MCF 10A (cell line): Measurements from ENCODE around the gene POLR3H. TPM values are rescaled to one million over a fixed set of nuclear protein-coding genes. Genes with fewer than 3 reads are reported as not detected.

Experiments used
- BruUV-seq: library from RNA; stranded (reverse); fragments of 400-500 nt; replicated peaks from 2 replicates; lab custom pipeline; 2021; lab: Mats Ljungman, UMichigan
- CTCF ChIA-PET: fragments of 300-600 bp; sonication (Branson Sonifier 250); formaldehyde crosslinking; extraction: SDS; loops from one replicate; lab custom pipeline; 2021; ENCODE audit warnings: antibody characterized with exemption, inconsistent platforms; lab: Yijun Ruan, JAX
- POLR2A ChIA-PET: fragments of 300-600, 350-650 bp; sonication (Branson Sonifier 250); formaldehyde crosslinking; extraction: SDS; loops from one replicate; lab custom pipeline; 2020; ENCODE audit warnings: antibody characterized with exemption, inconsistent platforms; lab: Yijun Ruan, JAX
- DNase-seq: peaks from one replicate; pipeline ENCODE4 v3.0.0-alpha.2; 2018; ENCODE audit not compliant: unreplicated experiment
- H3K27ac Mint-ChIP-seq: one replicate; pipeline ENCODE4 v1.8.0; 2022; ENCODE audit warnings: mild to moderate bottlenecking, low read depth, mixed read lengths; ENCODE audit not compliant: unreplicated experiment
- H3K27me3 Mint-ChIP-seq: one replicate; pipeline ENCODE4 v1.8.0; 2022; ENCODE audit warnings: mixed read lengths; ENCODE audit not compliant: insufficient read depth, unreplicated experiment
- H3K36me3 Mint-ChIP-seq: one replicate; pipeline ENCODE4 v1.8.0; 2022; ENCODE audit warnings: mild to moderate bottlenecking, moderate library complexity, mixed read lengths; ENCODE audit not compliant: insufficient read depth, unreplicated experiment
- H3K4me1 Mint-ChIP-seq: one replicate; pipeline ENCODE4 v1.8.0; 2022; ENCODE audit warnings: mixed read lengths; ENCODE audit not compliant: insufficient read depth, unreplicated experiment
- H3K4me3 Mint-ChIP-seq: one replicate; pipeline ENCODE4 v1.8.0; 2022; ENCODE audit warnings: mild to moderate bottlenecking, moderate library complexity, mixed read lengths; ENCODE audit not compliant: unreplicated experiment
- H3K9me3 Mint-ChIP-seq: one replicate; pipeline ENCODE4 v1.8.0; 2022; ENCODE audit warnings: mixed read lengths; ENCODE audit not compliant: unreplicated experiment
- intact Hi-C: fragments of 100-400 bp; cut with micrococcal nuclease; formaldehyde crosslinking; loops from 2 replicates; pipeline ENCODE4 v1.14.1; 2022
- total RNA-seq: library from RNA; stranded (reverse); gene quantifications from 2 replicates; pipeline ENCODE4 v1.2.3, GENCODE V29; 2022
- TF ChIP-seq, protein P1 (sequence below): fragments of 200-600 bp; IDR thresholded peaks from one replicate; pipeline ENCODE4 v1.8.0; 2022; ENCODE audit warnings: antibody characterized with exemption, mild to moderate bottlenecking; ENCODE audit not compliant: unreplicated experiment

The POLR3H gene
- total RNA-seq, 1 experiment from 2014 or later = 35.5 TPM

GRCh38 chr22:41525450-41526225 lies 18.6 kb downstream of the POLR3H start:
- H3K27ac Mint-ChIP-seq = peak overlapping the region; percentile 46
- TF ChIP-seq, protein P1, sequence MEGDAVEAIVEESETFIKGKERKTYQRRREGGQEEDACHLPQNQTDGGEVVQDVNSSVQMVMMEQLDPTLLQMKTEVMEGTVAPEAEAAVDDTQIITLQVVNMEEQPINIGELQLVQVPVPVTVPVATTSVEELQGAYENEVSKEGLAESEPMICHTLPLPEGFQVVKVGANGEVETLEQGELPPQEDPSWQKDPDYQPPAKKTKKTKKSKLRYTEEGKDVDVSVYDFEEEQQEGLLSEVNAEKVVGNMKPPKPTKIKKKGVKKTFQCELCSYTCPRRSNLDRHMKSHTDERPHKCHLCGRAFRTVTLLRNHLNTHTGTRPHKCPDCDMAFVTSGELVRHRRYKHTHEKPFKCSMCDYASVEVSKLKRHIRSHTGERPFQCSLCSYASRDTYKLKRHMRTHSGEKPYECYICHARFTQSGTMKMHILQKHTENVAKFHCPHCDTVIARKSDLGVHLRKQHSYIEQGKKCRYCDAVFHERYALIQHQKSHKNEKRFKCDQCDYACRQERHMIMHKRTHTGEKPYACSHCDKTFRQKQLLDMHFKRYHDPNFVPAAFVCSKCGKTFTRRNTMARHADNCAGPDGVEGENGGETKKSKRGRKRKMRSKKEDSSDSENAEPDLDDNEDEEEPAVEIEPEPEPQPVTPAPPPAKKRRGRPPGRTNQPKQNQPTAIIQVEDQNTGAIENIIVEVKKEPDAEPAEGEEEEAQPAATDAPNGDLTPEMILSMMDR = no peak
- CTCF ChIA-PET = interaction anchor here (1.1 to 4.1 kb wide), 3 partner anchors 9 to 122 kb away, joined by 3 to 27 read pairs (median 3); no protein-coding TSS in a partner anchor
- H3K27me3 Mint-ChIP-seq = no peaks in the 10 kb centered on the region
- peaks cover 85% of the 10 kb centered on the region for H3K36me3 Mint-ChIP-seq
- H3K9me3 Mint-ChIP-seq = no peaks in the 10 kb centered on the region
- POLR2A ChIA-PET = interaction anchor here (3.2 kb wide), 1 partner anchor 9 kb away, joined by 10 read pairs; no protein-coding TSS in a partner anchor
- no peak overlapping the region for H3K4me3 Mint-ChIP-seq
- intact Hi-C loops = no loop called here
- BruUV-seq = no TSS peak
- no peaks in the 10 kb centered on the region for H3K4me1 Mint-ChIP-seq
- no peak for DNase-seq

GRCh38 chr22:41524809-41525449 lies 19.3 kb downstream of the POLR3H start:
- peaks cover 85% of the 10 kb centered on the region for H3K36me3 Mint-ChIP-seq
- DNase-seq = no peak
- no peaks in the 10 kb centered on the region for H3K27me3 Mint-ChIP-seq
- peak overlapping the region; percentile 46 for H3K27ac Mint-ChIP-seq
- CTCF ChIA-PET = interaction anchor here (1.4 to 4.1 kb wide), 2 partner anchors 8 to 122 kb away, joined by 3 to 27 read pairs; no protein-coding TSS in a partner anchor
- H3K4me1 Mint-ChIP-seq = no peaks in the 10 kb centered on the region
- intact Hi-C loops = no loop called here
- no peaks in the 10 kb centered on the region for H3K9me3 Mint-ChIP-seq
- no peak overlapping the region for H3K4me3 Mint-ChIP-seq
- no TSS peak for BruUV-seq
- TF ChIP-seq, protein P1 = no peak
- POLR2A ChIA-PET = no interaction called here

GRCh38 chr22:41524251-41524661 lies 20.0 kb downstream of the POLR3H start:
- peaks cover 83% of the 10 kb centered on the region for H3K36me3 Mint-ChIP-seq
- ChIA-PET POLR2A (interaction anchor here (1.1 kb wide), 1 partner anchor 17 kb away, joined by 3 read pairs; no protein-coding TSS in a partner anchor), CTCF (interaction anchor here (4.1 kb wide), 1 partner anchor 121 kb away, joined by 27 read pairs; no protein-coding TSS in a partner anchor)
- TSS peak; percentile 2 for BruUV-seq
- TF ChIP-seq, protein P1 = no peak
- H3K4me1 Mint-ChIP-seq = no peaks in the 10 kb centered on the region
- H3K27me3 Mint-ChIP-seq = no peaks in the 10 kb centered on the region
- peak overlapping the region; percentile 42 for H3K27ac Mint-ChIP-seq
- DNase-seq = no peak
- H3K9me3 Mint-ChIP-seq = no peaks in the 10 kb centered on the region
- intact Hi-C loops = no loop called here
- no peak overlapping the region for H3K4me3 Mint-ChIP-seq
